Adrenal gland (tissue), 5 donors: ENCODE measurements around the gene ACVR1.

Experiments used
- CTCF ChIP-seq, 6 experiments: fragments of 450-650 bp in 4 of 6; fragments of 200-600 bp in 2 of 6; sonication (generic) in 1 of 6; IDR thresholded peaks; 1 replicate in 5 of 6; 2 replicates in 1 of 6; pipeline versions ENCODE4 v1.5.1 to v1.8.0; 2016 to 2021; ENCODE audit warnings: antibody characterized with exemption in 6 of 6, mild to moderate bottlenecking in 2 of 6, moderate library complexity in 1 of 6
- POLR2A ChIP-seq, 2 donors: fragments of 450-650 bp; IDR thresholded peaks; one replicate each; pipeline ENCODE4 v1.6.1; 2017; ENCODE audit warnings: antibody characterized with exemption in 2 of 2, mild to moderate bottlenecking in 2 of 2, moderate library complexity in 1 of 2
- donor health status: DM: no; HTN: no; CAD: no.

- TF ChIP-seq CTCF (IDR thresholded peaks at IDR 0.05) (no peak), POLR2A (IDR thresholded peaks at IDR 0.05) (no peak)
Measured at GRCh38 chr2:157868993-157869392, 7.1 kb downstream of the ACVR1 start.
